Large intestine (tissue), 3 donors: Measurements from ENCODE around the gene CYSTM1. TPM values are rescaled to one million over a fixed set of nuclear protein-coding genes. Genes with fewer than 3 reads are reported as not detected.
A peak's percentile ranks its signal among the peaks of the same experiment; 100 is the strongest.

Experiments
- DNase-seq, 2 donors: peaks; one replicate each; pipeline versions ENCODE4 v3.0.0 to v3.0.0-alpha.2; 2013
- H3K27ac ChIP-seq: one replicate; pipeline ENCODE4 v1.5.1; 2013; ENCODE audit warnings: low read length
- H3K27me3 ChIP-seq: 2 replicates; pipeline ENCODE4 v1.6.1; 2013; ENCODE audit warnings: low read length; ENCODE audit not compliant: control insufficient read depth, insufficient read depth
- H3K36me3 ChIP-seq: 2 replicates; pipeline ENCODE4 v1.6.1; 2013; ENCODE audit warnings: low read length; ENCODE audit not compliant: control insufficient read depth, insufficient read depth
- H3K4me1 ChIP-seq: one replicate; pipeline ENCODE4 v1.6.1; 2013; ENCODE audit warnings: low read length; ENCODE audit not compliant: control insufficient read depth, insufficient read depth
- H3K4me3 ChIP-seq: one replicate; pipeline ENCODE4 v1.5.1; 2013; ENCODE audit warnings: low read length
- H3K9me3 ChIP-seq: one replicate; pipeline ENCODE4 v1.6.1; 2013; ENCODE audit warnings: mild to moderate bottlenecking, low read depth, low read length, moderate library complexity; ENCODE audit not compliant: control insufficient read depth
- WGBS: methylation state at CpG from one replicate; pipeline ENCODE4 v1.1.5; 2013; ENCODE audit warnings: low lambda C conversion rate; ENCODE audit not compliant: insufficient coverage; 5-methylcytosine and 5-hydroxymethylcytosine counted together
- polyA plus RNA-seq: library from polyadenylated mRNA; unstranded; fragments of 120-200 nt; gene quantifications from one replicate; pipeline ENCODE4 v1.2.1, GENCODE V29; 2013

The CYSTM1 gene
- polyA plus RNA-seq, 1 donor, result 94.5 TPM

DNA sequence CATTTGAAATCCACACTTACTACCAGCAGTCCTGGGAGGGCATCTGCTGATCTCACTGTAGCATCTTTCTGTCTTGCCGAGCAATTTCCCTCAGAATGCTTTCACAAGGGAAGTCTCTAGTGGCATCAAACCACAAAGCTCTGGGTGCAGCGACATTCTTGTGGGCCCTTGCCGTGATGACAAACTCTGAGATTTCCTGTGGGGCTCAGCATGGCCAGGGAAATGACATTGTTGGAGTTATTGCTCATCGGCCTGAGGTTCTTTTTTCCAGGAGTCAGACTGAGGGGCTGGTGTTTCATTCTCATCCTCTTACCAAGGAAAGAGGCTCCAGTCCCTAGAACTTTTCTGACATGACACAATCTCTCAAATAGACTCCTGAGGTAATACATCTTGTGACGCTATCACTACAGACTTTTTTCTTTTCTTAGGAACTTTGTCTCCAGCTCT is 76.6 kb downstream of the CYSTM1 start:
- H3K4me3 ChIP-seq, result no peak overlapping the region
- H3K27me3 ChIP-seq, result no peaks in the 10 kb centered on the region
- no peak overlapping the region for H3K27ac ChIP-seq
- no peaks in the 10 kb centered on the region for H3K9me3 ChIP-seq
- 80% methylated on average over 2 of the region's 5 CpGs for WGBS
- no peak for DNase-seq
- H3K4me1 ChIP-seq, result peaks cover 10% of the 10 kb centered on the region
- peaks cover 24% of the 10 kb centered on the region for H3K36me3 ChIP-seq

DNA sequence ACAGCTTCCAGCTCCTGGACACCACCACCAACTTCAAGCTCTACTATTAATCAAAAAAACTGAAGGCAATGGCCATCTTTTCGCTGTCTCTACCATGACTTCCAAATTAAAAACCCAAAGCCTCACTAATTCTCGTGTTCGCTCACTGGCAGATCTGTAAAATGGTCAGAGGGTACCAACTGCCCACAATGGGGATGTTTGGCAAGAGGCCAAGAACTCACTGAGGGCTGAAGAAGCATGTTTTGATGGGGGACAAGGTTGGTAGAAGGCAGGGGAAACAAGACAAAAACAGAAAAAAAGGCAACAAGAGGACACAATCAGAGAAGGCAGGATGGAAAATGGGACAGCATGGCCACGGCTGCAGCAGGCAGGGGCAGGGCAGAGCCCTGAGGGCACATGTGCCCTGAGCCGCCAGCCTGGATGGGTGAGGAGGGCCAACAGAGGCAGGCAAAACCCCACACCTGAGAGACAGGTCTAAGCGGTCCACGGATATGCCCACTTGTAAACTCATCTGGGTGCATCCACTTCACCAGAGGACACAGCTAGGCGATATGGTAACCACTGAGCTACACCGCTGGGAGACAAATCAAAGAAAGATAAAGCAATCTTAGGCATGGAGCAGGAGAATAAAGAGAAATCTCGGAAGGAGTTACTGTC is 77.6 kb downstream of the CYSTM1 start:
- WGBS, result 100% methylated on average over 1 of the region's 10 CpGs
- H3K4me1 ChIP-seq, result peaks cover 10% of the 10 kb centered on the region
- H3K4me3 ChIP-seq, result no peak overlapping the region
- H3K27me3 ChIP-seq, result no peaks in the 10 kb centered on the region
- no peak for DNase-seq
- no peaks in the 10 kb centered on the region for H3K9me3 ChIP-seq
- no peak overlapping the region for H3K27ac ChIP-seq
- H3K36me3 ChIP-seq, result peaks cover 19% of the 10 kb centered on the region

DNA sequence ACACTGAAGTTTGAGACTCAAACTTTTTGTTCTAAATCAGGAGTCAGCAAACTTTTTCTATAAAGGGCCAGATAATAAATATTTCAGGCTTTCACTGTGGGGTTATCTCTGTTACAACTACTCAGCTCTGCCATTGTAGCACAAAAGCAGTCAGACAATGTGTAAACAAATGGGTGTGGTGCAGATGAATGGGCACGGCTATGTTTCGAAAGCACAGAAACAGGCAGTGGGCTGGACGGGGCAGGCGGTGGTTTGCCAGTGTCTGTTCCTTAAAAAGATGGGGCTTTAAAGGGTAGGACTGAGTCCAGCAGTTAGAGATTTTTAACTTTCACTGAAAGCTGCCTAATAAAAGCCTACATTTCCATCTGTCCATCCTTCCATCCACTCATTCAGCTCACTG is 79.0 kb downstream of the CYSTM1 start:
- 60% methylated on average over 1 of the region's 4 CpGs for WGBS
- DNase-seq, result peak; percentile 33 to 47
- H3K27ac ChIP-seq, result no peak overlapping the region
- H3K27me3 ChIP-seq, result no peaks in the 10 kb centered on the region
- H3K4me1 ChIP-seq, result peaks cover 11% of the 10 kb centered on the region
- peaks cover 17% of the 10 kb centered on the region for H3K36me3 ChIP-seq
- no peaks in the 10 kb centered on the region for H3K9me3 ChIP-seq
- H3K4me3 ChIP-seq, result no peak overlapping the region

DNA sequence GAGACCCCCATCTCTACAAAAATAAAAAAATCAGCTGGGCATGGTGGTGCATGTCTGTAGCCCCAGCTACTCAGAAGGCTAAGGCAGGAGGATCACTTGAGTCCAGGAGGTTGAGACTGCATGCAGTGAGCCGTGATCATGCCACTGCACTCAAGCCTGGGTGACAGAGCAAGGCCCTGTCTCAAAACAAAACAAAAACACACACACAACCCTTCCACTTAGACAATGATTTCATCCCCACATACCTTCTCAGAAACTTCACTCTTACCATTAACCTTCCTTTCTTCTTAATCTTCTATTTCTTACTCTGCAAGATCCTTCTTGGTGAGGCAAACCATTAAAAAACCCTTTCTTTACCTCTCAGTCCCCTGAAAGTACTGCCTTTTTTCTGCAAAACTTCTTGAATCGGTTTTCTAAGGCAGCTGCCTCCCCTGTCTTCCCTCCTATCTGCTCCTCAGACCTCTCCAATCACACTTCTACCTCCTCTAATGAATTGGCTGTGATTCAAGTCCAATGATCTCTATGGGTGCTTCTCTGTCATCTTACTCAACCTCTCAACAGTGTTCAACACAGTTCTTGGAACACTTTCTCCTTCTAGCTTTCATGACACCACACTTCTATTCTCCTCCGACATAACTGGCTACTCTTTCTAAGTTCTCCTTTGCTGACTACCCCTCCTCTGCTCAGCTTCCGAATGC is 80.6 kb downstream of the CYSTM1 start:
- no peaks in the 10 kb centered on the region for H3K27me3 ChIP-seq
- no peaks in the 10 kb centered on the region for H3K9me3 ChIP-seq
- DNase-seq, result no peak
- peaks cover 18% of the 10 kb centered on the region for H3K4me1 ChIP-seq
- H3K27ac ChIP-seq, result no peak overlapping the region
- 50% methylated on average over 1 of the region's 4 CpGs for WGBS
- H3K4me3 ChIP-seq, result no peak overlapping the region
- peaks cover 9% of the 10 kb centered on the region for H3K36me3 ChIP-seq

DNA sequence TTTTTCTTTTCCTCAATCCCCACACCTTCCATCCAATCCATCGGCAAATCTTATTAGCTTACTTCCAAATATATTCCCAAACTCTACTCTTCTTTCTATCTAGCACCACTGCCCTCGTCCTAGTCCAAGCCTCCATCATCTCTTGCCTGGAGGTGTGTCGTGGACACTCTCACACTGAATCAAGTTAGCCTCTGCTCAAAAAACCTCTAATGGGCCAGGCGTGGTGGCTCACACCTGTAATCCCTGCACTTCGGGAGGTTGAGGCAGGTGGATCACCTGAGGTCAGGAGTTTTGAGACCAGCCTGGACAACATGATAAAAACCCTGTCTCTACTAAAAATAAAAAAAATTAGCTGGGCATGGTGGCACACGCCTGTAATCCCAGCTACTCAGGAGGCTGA is 81.7 kb downstream of the CYSTM1 start:
- H3K9me3 ChIP-seq, result no peaks in the 10 kb centered on the region
- no peaks in the 10 kb centered on the region for H3K27me3 ChIP-seq
- H3K4me1 ChIP-seq, result peaks cover 24% of the 10 kb centered on the region
- DNase-seq, result no peak
- H3K4me3 ChIP-seq, result no peak overlapping the region
- no peak overlapping the region for H3K27ac ChIP-seq
- WGBS, result 100% methylated on average over 1 of the region's 6 CpGs
- H3K36me3 ChIP-seq, result peaks cover 5% of the 10 kb centered on the region

DNA sequence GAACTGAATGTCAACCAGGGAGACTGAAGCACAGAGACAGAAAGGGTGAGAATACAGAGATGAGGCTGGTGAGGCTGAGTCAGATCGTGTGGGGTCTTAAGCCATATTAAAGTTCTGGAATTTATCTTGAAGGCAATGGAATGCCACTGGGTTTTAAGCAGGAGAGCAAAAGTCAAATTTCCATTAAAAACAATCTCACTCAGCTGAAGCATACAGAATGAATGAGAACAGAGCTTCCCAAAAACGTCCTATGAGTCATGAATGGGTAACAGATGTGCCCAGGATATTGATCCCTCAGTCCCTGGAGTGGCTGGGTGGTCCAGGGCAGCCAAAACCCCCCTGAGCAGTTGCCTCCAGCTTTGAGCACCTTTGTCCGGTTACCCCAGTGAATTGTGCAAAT is 83.0 kb downstream of the CYSTM1 start:
- WGBS, result no CpG with 5 or more reads among the region's 3 CpGs
- Histone ChIP-seq H3K27me3 (no peaks in the 10 kb centered on the region), H3K4me1 (peaks cover 30% of the 10 kb centered on the region), H3K9me3 (no peaks in the 10 kb centered on the region), H3K4me3 (no peak overlapping the region), H3K27ac (no peak overlapping the region), H3K36me3 (peaks cover 2% of the 10 kb centered on the region)
- no peak for DNase-seq

DNA sequence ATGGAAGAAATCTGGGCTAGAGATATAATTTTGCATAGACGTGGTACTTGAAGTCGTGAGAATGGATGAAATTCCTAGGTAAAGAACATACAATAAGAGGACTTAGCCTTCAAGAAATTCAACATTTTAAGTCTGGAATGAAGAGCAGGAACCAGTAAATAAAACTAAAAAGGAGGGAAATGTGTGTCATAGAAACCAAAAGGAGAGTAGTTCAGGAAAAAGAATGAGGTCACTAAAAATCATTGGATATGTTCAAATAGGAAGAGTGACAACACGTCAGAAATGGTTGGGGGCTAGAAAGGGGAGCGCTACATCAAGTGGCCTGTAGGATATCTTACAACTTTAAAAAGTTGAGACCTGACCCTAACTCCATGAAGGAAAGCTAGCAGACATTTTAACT is 83.9 kb downstream of the CYSTM1 start:
- Histone ChIP-seq H3K4me1 (peaks cover 30% of the 10 kb centered on the region), H3K36me3 (peaks cover 2% of the 10 kb centered on the region), H3K27me3 (no peaks in the 10 kb centered on the region), H3K4me3 (no peak overlapping the region), H3K9me3 (no peaks in the 10 kb centered on the region), H3K27ac (no peak overlapping the region)
- 100% methylated on average over 2 of the region's 4 CpGs for WGBS
- no peak for DNase-seq

DNA sequence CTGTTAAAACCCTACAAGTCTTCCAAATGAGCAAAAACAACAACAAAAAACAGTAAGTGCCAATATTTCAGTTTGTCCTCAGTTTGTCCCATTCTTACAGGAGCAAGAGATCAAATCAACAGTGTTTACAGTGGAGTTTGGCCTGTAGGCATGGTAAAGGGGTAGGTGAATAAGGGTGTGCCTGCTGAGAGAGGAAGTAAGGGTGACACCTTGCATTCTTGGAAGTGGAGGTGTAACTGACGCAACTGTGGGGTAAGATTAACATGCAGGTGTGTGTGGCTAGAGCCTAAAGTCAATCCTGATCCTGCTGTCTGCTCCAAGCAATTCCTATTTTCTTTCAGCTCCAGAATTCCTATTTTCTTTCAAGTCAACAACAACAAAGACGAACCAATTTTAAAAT is 84.5 kb downstream of the CYSTM1 start:
- no peaks in the 10 kb centered on the region for H3K27me3 ChIP-seq
- H3K4me1 ChIP-seq, result peaks cover 25% of the 10 kb centered on the region
- peak overlapping the region; percentile 77 for H3K27ac ChIP-seq
- H3K36me3 ChIP-seq, result peaks cover 2% of the 10 kb centered on the region
- peak; percentile 84 to 90 for DNase-seq
- H3K4me3 ChIP-seq, result no peak overlapping the region
- H3K9me3 ChIP-seq, result no peaks in the 10 kb centered on the region
- WGBS, result no CpG with 5 or more reads among the region's 2 CpGs

DNA sequence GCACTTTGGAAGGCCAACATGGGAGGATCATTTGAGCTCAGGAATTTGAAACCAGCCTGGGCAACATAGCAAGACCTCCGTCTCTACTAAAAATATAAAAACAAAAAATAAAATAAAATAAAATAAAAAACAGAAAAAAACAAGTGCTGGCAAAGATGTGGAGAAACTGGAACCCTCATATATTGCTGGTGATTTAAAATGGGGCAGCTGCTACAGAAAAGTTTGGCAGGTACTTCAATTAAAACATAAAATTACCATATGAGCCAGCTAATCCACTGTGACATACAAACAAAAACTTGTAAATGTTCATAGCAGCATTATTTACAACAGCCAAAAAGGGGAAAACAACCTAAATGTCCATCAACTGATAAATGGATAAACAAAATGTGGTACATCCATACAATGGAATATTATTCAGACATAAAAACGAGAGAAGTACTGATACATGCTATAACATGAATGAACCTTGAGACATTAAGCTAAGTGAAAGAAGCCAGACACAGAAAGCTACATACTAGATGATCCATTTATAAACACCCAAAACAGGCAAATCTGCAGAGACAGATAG is 85.2 kb downstream of the CYSTM1 start:
- peaks cover 24% of the 10 kb centered on the region for H3K4me1 ChIP-seq
- H3K36me3 ChIP-seq, result no peaks in the 10 kb centered on the region
- no peaks in the 10 kb centered on the region for H3K9me3 ChIP-seq
- WGBS, result 100% methylated on average over 2 of the region's 2 CpGs
- DNase-seq, result no peak
- H3K27ac ChIP-seq, result peak overlapping the region; percentile 77
- no peaks in the 10 kb centered on the region for H3K27me3 ChIP-seq
- no peak overlapping the region for H3K4me3 ChIP-seq

DNA sequence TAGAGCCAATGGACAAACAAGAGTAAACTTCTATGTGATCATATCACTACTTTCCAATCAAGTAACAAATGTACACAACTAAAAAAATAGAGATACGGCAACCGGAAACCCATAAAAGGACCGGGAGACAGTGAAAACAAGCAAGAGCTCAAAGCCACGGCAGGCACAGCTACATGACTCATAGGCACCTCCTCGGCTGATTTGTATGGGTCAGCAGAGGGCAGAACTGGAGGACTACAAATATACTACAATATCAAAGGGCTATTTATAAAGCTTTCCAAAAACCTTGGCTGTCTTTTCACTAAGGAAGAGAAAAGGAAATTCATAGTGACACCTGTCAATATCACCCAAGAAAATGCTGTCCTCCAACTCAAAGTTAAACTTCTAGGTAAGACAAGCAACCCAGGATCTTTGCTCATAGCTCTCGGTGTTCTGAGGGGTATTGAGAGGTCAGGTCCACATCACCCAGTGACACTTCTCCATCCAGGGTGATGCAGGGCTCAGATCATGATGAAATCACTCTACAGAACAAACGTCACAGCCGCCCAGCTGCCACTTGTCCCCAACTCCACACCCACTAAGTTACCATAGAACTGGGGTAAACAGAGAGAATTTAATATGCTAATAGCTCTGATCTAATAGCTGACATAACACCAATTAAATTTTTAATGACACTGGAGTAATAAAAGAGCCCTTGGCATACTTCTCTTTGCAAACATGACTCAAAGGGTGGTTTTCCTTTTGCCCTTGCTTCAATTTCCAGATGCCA is 86.6 kb downstream of the CYSTM1 start:
- Histone ChIP-seq H3K36me3 (no peaks in the 10 kb centered on the region), H3K4me3 (peak overlapping the region; percentile 16), H3K4me1 (peaks cover 24% of the 10 kb centered on the region), H3K27ac (peak overlapping the region; percentile 82), H3K27me3 (no peaks in the 10 kb centered on the region), H3K9me3 (no peaks in the 10 kb centered on the region)
- WGBS, result no CpG with 5 or more reads among the region's 8 CpGs
- DNase-seq, result peak; percentile 74 to 89
